Activated gamma-delta T cell treated with Interleukin-2 at 50 U/mL for 16 hours (primary cell): ENCODE measurements around the gene NOCT.
"Not testable (repeated sequence)": the region's sequence is repeated elsewhere in the genome, so short reads cannot be mapped to it uniquely, and the experiment has no call there.

Experiments
- DNase-seq: peaks from one replicate; pipeline ENCODE4 v3.0.0-alpha.2; 2020

Gene NOCT

DNA sequence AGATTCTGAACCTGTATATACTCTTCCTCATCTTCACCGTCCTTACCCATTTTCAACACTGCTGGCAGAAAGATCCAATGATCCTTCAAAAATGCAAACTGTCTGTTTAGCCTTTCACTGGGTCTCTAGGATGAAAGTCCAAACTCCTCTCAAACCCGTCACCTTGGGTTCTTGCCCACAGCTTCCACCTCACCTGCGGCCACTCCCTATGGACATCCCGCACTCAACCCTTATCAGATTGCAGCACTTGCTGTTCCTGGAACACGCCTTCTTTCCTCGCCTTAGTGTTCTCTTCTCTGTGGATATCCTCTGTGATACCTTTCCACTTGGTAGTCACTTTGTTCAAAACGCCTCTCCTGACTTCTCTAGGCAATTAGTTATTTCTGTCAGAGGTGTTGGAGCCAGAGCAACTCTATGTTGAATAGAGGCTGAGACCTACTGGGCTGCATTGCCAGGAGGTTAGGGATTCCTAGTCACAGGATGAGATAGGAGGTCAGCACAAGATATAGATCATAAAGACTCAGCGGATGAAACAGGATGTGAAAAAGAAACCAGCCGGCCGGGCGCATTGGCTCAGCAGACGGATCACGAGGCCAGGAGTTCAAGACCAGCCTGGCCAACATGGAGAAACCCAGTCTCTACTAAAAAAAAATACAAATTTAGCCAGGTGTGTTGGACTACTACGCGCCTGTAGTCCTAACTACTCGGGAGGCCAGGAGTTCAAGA, 4.2 kb upstream of the NOCT start:
- no peak for DNase-seq

DNA sequence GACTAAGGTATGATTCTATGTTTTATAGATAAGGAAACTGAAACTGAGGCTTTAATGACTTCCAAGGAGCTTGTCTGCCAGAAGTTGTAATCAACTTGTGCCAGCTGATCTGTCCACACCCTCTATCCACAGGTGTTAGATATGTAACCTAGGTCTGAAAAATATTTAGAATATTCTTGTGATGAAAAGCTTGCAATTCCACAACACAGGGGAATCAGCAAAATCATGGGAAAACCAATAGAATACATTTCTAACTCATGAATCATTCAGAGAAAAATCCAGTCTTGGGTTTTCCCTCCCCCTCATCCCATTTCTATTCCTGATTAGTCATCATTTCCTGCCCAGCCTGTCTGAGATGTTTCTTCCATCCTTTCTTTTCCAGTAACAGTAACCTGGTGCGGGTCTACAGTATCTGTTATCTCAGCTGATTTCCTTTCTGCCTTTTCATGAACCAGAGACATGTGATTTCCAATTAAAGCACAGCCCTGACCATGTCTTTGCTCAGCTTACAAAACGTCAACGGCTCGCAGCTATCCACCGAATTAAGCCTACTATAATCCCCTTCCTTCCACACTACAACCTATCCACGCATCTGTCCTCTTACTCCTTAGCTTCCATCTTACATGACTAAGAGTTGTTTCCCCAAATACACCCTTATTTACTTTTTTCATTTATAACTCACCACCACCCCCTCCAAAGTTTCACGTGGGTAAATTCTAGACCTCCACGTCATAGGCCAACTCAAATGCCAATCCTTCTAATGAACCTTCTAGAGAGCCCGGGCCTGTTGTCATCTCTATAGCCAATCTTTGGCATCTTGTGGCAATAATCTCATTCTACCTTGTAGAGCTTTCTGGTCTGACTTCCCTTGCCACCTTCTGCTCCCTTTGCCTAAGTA, 961 bp upstream of the NOCT start:
- DNase-seq = peak; percentile 6

DNA sequence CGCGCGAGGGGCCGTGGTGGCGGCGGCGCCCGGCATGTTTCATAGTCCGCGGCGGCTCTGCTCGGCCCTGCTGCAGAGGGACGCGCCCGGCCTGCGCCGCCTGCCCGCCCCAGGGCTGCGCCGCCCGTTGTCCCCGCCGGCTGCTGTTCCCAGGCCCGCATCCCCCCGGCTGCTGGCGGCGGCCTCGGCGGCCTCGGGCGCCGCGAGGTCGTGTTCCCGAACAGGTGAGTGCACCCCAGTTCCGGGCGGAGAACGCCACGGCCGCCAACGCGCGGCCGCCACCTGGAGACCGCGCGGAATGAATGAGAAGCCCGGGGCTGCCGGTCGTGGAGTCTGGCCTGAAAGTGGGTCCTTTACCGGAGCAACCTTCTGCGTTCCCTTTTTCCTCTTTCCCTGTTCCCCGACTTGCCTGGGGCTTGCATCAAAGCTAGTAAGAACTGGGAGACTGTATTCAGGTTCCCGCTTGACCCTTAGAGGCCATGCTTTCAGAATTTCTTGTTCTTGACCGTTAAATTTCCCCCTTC, 429 bp downstream of the NOCT start:
- DNase-seq = peak; percentile 32

DNA sequence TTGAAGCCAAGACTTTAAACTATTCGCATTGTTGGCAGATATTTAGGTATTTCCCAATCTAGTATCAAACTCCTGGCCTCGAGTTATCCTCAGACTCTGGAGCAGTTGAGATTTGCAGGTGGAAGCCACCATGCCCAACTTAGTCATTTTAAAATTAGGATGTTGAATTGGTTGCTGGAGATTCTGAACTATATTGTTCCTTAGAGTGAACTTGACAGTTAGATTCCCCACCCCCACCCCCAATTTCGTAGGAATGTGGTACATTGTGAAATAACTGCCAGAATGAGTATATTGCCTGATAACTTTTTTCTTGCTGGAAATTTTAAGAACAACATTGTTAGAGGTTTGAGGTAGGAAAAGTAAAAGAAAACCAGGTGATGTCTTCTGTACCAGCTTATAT, 2.3 kb downstream of the NOCT start:
- no peak for DNase-seq

DNA sequence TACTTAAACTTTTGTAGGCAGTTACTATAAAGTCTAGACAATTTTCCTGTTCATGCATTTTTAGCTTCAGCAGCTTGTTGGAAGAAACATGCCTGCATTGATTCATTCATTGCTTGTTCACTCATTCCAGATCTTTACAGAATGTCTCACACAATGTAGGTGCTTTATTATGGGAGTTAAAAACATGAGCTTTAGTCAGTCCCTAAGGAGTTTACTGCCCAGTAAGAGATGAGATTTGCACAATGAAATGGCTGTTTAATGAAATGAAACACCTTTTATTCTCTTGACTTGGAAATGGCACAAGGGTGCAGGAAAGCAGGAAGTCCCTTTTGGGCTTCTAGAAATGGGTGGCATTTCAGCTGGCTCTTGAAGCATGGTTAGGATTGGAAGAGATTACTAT, 2.9 kb downstream of the NOCT start:
- no peak for DNase-seq

DNA sequence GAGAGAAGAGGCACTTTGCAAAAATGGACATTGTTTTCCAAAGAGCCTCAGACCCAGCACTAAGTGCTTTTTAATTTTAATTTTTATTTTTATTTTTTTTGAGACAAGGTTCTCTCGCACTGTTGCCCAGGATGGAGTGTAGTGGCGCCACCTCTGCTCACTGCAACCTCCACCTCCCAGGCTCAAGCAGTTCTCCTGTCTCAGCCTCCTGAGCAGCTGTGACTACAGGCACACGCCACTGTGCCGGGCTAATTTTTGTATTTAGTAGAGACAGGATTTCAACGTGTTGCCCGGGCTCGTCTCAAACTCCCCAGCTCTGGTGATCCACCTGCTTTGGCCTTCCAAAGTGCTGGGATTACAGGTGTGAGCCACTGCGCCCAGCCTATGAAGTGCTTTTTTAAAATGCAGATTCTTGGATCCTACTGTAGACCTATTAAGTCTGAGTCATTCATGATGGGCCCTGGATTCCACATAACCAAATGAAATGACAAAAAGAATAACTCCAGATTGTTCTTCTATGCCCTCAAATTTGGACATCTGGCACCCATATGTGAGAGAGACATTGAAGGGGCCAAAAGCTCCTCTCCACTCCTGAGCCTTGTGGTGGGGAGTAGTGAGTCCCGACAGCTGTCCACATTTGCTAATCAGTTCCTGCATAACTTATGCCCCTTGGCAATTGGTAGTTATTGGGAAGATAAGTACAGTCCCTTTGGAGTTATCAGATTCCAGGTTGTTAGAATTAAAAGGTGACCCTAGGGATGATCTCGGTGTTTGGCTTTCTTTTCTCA, 3.6 kb downstream of the NOCT start:
- DNase-seq = no peak

DNA sequence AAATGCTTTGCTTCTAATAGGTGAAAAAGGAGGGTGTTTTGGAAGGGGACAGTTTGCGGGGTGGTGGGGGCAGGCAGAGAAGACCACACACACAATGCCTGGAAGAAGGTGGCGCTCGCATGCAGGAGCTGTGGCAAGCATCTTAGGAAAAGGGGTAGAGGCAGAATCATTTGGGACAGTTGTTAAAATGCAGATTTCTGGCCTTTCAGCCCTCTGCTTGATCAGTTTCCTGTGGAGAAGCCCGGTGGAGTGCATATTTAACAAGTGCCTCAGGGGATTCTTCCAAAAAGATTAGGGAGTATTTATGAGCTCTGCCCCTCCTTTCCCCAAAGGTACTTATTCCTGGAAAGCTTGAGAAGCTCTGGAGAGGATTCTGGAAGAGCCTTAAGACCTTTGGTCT, 4.8 kb downstream of the NOCT start:
- no peak for DNase-seq

DNA sequence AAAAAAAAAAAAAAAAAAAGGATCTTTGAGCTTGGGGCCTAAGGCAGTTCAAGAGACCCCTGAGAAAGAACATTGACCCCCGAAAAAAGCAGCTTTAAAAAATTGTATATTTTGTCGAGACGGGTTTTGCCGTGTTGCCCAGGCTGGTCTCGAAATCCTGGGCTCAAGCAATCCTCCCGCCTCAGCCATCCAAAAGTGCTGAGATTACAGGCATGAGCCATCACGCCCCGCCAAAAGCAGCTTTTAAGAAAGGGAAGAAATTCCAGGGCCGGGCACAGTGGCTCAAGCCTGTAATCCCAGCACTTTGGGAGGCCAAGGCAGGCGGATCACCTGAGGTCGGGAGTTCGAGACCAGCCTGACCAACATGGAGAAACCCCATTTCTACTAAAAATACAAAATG, 5.5 kb downstream of the NOCT start:
- DNase-seq = not testable (repeated sequence)

DNA sequence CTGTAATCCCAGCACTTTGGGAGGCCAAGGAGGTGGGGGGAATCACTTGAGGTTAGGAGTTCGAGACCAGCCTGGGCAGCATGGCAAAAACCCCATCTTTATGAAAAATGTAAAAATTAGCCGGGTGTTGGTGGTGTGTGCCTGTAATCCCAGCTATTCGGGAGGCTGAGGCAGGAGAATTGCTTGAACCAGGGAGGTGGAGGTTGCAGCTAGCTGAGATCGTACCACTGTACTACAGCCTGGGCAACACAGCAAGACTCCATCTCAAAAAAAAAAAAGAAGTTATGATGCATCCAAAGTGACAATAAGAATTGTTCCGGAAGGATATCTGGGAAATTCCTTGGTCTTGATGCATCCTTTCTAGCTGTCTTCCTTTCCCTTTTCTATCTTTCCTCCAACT, 7.3 kb downstream of the NOCT start:
- no peak for DNase-seq

DNA sequence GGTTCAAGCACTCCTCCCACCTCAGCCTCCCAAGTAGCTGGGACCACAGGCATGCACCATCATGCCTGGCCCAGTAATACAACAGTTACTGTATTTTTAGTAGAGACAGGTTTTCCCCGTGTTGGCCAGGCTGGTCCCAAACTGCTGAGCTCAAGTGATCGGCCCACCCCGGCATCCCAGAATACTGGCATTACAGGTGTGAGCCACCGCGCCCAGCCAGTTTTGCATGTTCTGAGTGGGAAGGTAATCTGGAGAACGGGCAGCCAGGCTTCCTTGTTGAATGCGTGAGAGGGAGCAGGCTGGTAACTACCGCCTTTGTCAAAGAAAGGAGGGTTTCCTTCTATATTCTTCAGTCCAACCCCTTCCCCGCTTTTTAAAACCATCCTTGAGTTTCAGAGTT, 9.1 kb downstream of the NOCT start:
- DNase-seq = no peak

DNA sequence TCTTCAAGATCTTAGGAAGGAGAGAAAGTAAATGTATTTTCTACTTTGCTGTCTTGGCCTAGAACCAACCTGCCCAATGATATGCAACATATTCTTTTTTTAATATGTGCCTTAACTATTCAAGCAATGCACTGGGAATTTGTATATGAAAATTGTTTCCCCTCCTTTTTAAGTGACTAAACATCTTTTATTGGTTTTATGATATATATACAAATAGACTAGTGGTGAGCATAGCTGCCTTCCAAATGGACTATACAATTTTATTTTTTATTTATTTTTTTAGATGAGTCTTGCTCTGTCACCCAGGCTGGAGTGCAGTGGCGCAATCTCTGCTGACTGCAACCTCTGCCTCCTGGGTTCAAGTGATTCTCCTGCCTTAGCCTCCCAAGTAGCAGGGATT, 10.3 kb downstream of the NOCT start:
- no peak for DNase-seq

DNA sequence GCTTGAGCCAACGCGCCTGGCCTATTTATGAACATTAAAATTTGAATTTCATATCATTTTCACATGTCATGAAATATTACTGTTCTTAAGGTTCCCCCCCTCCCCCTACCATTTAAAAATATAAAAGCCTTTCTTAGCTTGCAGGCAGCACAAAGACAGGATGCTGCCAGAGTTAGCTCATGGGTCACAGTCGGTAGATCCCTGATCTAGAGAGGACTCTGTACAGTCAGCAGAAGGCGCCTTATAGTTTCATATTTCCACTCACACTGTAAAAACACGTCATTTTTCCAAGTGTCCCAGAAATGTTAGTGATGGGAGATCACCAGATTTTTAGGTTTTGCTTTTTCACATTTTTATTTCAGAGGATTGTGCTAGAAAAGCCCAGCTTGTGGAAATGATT, 12.2 kb downstream of the NOCT start:
- DNase-seq = no peak

DNA sequence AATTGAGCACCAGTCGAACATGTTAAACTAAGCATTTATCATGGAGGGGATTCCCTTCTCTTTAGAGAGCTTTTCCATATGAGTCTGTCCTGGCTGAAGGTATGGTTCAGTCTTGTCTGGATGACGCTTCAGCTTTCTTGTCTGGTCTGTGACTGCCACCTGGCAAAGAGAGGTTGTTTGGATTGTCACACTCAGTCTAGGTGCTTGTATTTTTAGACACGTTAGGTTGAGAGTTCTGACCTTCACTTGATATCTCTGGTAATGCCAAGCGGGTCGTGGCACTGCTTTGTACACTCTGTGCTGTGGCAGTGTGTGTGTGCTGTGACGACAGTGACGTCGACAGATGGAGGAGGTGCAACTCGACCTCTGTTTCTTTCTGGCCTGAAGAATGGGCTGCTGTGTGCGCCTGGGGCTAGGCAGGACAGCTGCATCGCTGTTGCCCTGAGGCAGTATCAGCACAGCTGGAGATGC, 12.6 kb downstream of the NOCT start:
- DNase-seq = no peak

DNA sequence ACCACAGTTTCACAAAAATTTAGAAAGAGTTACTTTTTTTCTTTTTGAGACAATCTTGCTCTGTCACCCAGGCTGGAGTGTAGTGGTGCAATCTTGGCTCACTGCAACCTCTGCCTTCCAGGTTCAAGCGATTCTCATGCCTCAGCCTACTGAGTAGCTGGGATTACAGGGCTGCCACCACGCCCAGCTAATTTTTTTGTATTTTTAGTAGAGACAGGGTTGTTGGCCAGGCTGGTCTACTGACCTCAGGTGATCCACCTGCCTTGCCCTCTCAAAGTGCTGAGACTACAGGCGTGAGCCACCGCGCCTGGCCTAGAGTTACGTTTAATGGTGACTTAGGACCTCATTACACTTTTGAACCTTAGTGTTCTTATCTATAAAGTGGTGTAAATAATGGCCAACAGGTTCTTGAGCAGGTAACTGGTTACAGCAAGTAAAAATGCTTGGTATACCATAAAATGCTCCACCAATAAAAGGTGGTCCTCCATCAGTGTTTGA, 14.3 kb downstream of the NOCT start:
- DNase-seq = not testable (repeated sequence)

DNA sequence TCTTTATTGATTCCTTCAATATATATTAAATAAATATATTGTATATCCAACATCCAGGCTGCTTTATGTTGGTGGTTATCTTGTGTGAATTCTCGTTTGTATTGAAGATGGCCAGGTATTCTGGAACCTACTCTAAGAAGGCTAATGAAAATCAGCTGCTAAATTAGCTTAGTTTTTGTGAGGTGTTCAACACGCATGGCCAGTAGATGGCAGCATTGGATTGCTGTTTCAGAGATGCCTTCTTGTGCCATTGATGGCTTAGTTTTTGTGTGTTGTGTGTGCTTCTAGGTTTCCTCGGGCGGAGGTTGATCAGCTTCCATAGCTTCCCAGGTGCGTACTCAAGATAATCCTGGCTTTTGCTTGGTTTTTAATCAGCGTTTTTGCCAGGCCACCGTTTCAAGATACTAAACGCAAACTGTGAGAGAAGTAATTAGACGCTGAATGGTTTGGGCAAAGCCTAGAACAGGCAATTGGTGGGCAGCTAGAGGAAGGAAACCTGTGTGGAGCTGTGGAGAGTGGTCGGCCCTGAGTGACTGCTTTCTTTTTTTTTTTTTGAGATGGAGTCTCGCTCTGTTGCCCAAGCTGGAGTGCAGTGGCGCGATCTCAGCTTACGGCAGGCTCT, 15.1 kb downstream of the NOCT start:
- DNase-seq = peak; percentile 73

DNA sequence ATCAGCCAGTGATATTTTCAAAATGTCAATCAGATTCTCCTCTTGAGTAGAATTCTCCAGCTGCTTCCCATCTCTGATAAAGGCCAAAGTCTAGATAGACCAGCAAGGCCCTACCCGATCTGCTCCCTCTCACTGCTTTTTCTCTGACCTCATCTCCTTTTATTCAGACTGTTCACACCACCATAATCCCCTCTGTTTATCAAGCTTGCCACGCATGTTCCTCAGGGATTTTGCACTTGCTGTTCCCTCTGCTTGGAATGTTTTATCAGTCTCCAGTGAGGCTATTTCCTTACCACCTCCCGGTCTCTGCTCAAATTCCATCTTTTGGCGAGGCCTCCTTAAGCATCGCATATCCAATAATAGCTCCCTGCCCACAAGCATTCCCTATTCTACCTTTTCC, 20.1 kb downstream of the NOCT start:
- no peak for DNase-seq

DNA sequence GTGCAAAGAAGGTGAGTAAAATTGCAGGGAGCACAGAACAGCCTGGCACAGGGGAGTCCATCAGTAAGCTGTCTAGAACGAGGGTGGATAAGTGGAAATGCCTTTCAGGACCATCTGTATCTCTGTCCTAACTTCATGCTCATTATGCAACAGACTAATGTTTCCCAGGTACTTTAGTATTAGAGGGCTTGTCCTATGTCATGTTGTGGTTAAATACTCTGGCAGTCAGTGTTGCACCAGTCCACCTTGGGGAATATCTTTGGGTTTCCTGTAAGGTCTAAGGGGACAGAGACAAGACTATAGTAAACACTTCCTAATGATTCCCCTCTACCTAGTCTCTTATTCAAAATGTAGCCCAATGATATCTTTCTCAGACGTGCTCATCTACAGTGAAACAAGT, 21.3 kb downstream of the NOCT start:
- no peak for DNase-seq

DNA sequence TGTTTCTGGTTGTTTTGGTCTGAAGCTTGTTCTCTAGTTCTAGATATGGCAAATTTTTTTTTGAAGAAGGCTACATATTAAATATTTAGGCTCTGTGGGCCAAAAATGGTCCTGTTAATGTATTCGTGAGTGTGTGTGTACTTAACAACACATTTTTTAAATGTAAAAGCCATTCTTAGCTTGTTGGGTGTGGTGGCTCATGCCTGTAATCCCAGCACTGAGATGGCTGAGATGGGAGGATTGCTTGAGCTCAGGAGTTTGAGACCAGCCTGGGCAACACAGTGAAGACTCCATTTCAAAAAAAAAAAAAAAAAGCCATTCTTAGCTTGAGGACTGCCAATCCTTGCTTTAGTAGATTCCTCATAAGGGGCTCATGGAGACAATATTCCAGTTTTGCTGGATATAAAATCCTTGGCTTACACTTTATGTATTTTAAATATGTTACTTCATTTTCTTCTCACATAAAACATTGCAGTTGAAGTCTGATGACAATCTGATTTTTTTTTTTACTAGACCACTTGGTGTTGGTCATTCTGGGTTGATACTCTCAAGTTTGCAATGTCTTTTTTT, 23.4 kb downstream of the NOCT start:
- no peak for DNase-seq

DNA sequence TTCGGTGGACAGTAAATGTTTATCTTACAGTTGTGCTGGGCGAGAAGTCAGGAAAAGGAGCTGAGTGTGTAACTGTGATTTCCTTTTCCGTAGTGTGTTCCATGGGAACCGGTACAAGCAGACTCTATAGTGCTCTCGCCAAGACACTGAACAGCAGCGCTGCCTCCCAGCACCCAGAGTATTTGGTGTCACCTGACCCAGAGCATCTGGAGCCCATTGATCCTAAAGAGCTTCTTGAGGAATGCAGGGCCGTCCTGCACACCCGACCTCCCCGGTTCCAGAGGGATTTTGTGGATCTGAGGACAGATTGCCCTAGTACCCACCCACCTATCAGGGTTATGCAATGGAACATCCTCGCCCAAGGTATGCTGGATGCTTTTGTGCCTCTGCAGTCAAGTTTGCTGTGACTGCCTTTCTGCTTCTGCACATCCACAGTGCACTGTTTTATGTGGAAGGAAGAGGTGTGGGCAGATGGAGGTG, 27.4 kb downstream of the NOCT start:
- no peak for DNase-seq

DNA sequence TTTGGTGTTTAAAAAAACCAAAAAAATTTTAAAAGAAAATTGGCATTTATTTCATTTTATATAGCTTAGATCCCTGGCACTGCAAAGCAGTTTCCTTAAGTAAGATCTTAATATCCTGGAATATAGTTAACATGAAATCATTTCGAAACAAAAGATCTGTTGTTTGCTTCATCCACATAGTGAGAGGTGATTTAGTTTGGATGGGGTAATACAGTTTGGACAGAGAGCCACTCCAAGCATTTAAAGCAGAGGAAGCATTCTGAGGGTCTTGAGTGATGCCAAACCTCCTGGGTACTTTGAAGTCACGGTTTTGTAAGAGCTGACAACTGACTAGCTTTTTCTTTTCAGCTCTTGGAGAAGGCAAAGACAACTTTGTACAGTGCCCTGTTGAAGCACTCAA, 28.7 kb downstream of the NOCT start:
- no peak for DNase-seq

DNA sequence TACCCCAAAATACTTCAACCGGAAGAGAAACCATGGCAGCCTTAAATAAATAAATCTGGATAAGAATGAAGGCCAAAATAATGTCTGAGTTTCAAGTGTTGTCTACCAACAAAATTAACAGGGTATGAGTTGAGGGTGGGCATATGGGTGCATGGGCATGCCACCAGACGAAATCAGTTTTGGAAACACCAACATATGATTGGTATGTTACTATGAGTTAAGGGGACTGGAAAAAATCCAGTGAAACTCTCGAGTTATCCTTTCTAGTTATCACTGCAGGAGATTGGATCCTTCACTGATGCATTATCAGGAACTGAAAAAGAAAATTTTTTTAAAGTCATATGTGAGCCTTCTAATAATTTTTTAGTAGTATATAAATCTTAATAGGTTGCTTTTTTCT, 32.4 kb downstream of the NOCT start:
- DNase-seq = no peak

DNA sequence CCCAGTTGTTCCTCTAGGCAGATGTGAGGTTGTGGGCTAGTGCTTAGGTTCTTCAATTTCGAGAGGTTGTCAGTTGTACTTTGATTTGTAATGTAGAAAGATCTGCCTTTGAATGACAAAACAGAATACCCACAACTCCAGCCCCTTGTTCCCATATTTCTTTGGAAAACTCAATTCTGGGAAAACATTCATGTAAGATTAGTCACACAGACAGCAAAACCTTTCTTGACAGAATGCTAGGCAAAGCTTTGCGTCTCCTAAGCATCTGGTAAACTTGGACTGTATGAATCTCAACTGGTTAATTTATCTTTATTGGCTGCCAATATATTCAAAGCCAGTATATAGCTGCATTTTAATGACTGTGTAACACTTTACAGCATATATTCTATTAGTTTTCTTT, 34.9 kb downstream of the NOCT start:
- DNase-seq = no peak
